ENCODE results near the gene SGO2.
"Not testable (repeated sequence)": the region's sequence is repeated elsewhere in the genome, so short reads cannot be mapped to it uniquely, and the experiment has no call there.

Gene SGO2

GRCh38 chr2:200625958-200626363 lies 100.0 kb downstream of the SGO2 start:
- no peak for DNase-seq

GRCh38 chr2:200627110-200627770 lies 101.2 kb downstream of the SGO2 start:
- DNase-seq: peak; percentile 87

GRCh38 chr2:200628461-200628860 lies 102.5 kb downstream of the SGO2 start:
- not testable (repeated sequence) for DNase-seq

- no peak for DNase-seq
These were observed 105.3 kb downstream of the SGO2 start for GRCh38 chr2:200631287-200631686.

Data from NCI-H2227 treated with DMSO at 0.1 percent for 48 hours (cell line).